Measurements from ENCODE around the gene PKP2.

DNA sequence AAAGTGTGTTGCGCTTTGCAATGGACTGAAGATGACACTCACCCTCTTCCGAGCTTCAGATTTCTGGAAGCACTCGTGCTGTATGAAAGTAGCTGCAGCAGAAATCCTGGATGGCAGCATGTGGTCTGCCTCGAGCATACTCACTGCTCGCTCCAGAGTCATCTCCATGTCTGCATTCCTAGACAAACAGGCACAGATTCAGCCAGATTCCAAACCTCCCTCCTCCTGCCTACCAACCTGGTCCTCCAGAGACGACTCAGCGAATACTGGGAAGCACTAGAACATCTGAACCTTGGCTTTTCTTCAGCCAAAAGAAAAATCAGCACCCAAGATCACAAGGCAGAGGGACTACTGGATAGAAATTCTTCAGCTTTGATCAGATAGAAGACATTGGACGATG is 27.7 kb downstream of the PKP2 start:
- TF ChIP-seq CTCF (conservative IDR thresholded peaks at IDR 0.05 in 1 of 2, IDR thresholded peaks at IDR 0.05 in 1 of 2; ENCODE audit: low read depth in 1 of 2, low read length in 2 of 2) (no peak), EZH2 (IDR thresholded peaks at IDR 0.05; ENCODE audit: low read length, missing control alignments) (no peak)

Measured in fibroblast of lung (primary cell).